RWPE2 (cell line): ENCODE data around the gene EEFSEC.

ENCODE experiments used
- ATAC-seq: fragments of 200-7000 bp; cut with Tn5 transposase; 3 replicates; pipeline ENCODE4 v1.9.1; 2021; ENCODE audit warnings: low read depth
- DNase-seq: peaks from one replicate; pipeline ENCODE4 v3.0.0-alpha.2; 2020; ENCODE audit warnings: low spot score
- H3K27ac ChIP-seq: fragments of 450-650 bp; 2 replicates; pipeline ENCODE4 v1.5.1; 2017; ENCODE audit warnings: mild to moderate bottlenecking; ENCODE audit not compliant: poor library complexity, severe bottlenecking
- H3K27me3 ChIP-seq: fragments of 250-450 bp; sonication (Bioruptor Pico); 2 replicates; pipeline ENCODE4 v1.5.1; 2021; ENCODE audit warnings: mild to moderate bottlenecking, moderate library complexity; ENCODE audit not compliant: insufficient read depth, poor library complexity, severe bottlenecking
- H3K36me3 ChIP-seq: fragments of 250-450 bp; sonication (Bioruptor Pico); 2 replicates; pipeline ENCODE4 v1.5.1; 2020; ENCODE audit warnings: low read depth, mild to moderate bottlenecking, moderate library complexity
- H3K4me1 ChIP-seq: fragments of 250-450 bp; sonication (Bioruptor Pico); 2 replicates; pipeline ENCODE4 v1.5.1; 2021; ENCODE audit warnings: mild to moderate bottlenecking, moderate library complexity; ENCODE audit not compliant: insufficient read depth, poor library complexity, severe bottlenecking
- H3K4me3 ChIP-seq: fragments of 250-450 bp; sonication (Bioruptor Pico); 2 replicates; pipeline ENCODE4 v1.5.1; 2021; ENCODE audit warnings: mild to moderate bottlenecking, moderate library complexity; ENCODE audit not compliant: severe bottlenecking
- H3K9me3 ChIP-seq: fragments of 250-450 bp; sonication (Bioruptor Pico); 2 replicates; pipeline ENCODE4 v1.5.1; 2021; ENCODE audit warnings: mild to moderate bottlenecking, moderate library complexity; ENCODE audit not compliant: severe bottlenecking
- CTCF ChIP-seq: fragments of 450-650 bp; IDR thresholded peaks from one replicate; pipeline ENCODE4 v1.5.1; 2017; ENCODE audit warnings: mild to moderate bottlenecking, moderate library complexity; ENCODE audit not compliant: poor library complexity, severe bottlenecking

The EEFSEC gene

GRCh38 chr3:128429275-128429674 lies 276.0 kb downstream of the EEFSEC start:
- H3K9me3 ChIP-seq, result no peaks in the 10 kb centered on the region
- H3K27me3 ChIP-seq, result peaks cover 12% of the 10 kb centered on the region
- peaks cover 16% of the 10 kb centered on the region for H3K4me1 ChIP-seq

GRCh38 chr3:128429751-128430150 lies 276.5 kb downstream of the EEFSEC start:
- TF ChIP-seq CTCF, result no peak
- Histone ChIP-seq H3K27me3 (peaks cover 12% of the 10 kb centered on the region), H3K4me3 (no peak overlapping the region), H3K4me1 (peaks cover 13% of the 10 kb centered on the region), H3K36me3 (no peaks in the 10 kb centered on the region), H3K27ac (no peak overlapping the region), H3K9me3 (no peaks in the 10 kb centered on the region)
- DNase-seq (no peak), ATAC-seq (no peak)

More at GRCh38 chr3:128429275-128429674, 276.0 kb downstream of the EEFSEC start:
- ATAC-seq, result no peak
- no peak overlapping the region for H3K4me3 ChIP-seq
- no peak for DNase-seq
- no peaks in the 10 kb centered on the region for H3K36me3 ChIP-seq
- TF ChIP-seq CTCF, result no peak
- H3K27ac ChIP-seq, result no peak overlapping the region

GRCh38 chr3:128430301-128430700 lies 277.0 kb downstream of the EEFSEC start:
- H3K4me1 ChIP-seq, result peaks cover 9% of the 10 kb centered on the region
- no peak overlapping the region for H3K4me3 ChIP-seq
- H3K27ac ChIP-seq, result no peak overlapping the region
- H3K27me3 ChIP-seq, result peaks cover 12% of the 10 kb centered on the region
- H3K9me3 ChIP-seq, result no peaks in the 10 kb centered on the region
- TF ChIP-seq CTCF, result no peak
- DNase-seq (no peak), ATAC-seq (no peak)
- H3K36me3 ChIP-seq, result no peaks in the 10 kb centered on the region

- Histone ChIP-seq H3K27ac (no peak overlapping the region), H3K4me3 (no peak overlapping the region), H3K4me1 (peaks cover 9% of the 10 kb centered on the region), H3K9me3 (no peaks in the 10 kb centered on the region), H3K27me3 (peaks cover 12% of the 10 kb centered on the region), H3K36me3 (no peaks in the 10 kb centered on the region)
- ATAC-seq (no peak), DNase-seq (no peak)
- TF ChIP-seq CTCF, result no peak
Measured at GRCh38 chr3:128430731-128431130, 277.4 kb downstream of the EEFSEC start.

GRCh38 chr3:128431803-128432300 lies 278.6 kb downstream of the EEFSEC start:
- no peak overlapping the region for H3K4me3 ChIP-seq
- peaks cover 12% of the 10 kb centered on the region for H3K27me3 ChIP-seq
- DNase-seq (no peak), ATAC-seq (no peak)
- no peaks in the 10 kb centered on the region for H3K36me3 ChIP-seq
- H3K4me1 ChIP-seq, result peaks cover 9% of the 10 kb centered on the region
- H3K9me3 ChIP-seq, result no peaks in the 10 kb centered on the region
- no peak for TF ChIP-seq CTCF
- H3K27ac ChIP-seq, result no peak overlapping the region
